ENCODE measurements around the gene SPOPL. TPM values are rescaled to one million over a fixed set of nuclear protein-coding genes. Genes with fewer than 3 reads are reported as not detected.

Gene SPOPL
- total and polyA plus RNA-seq, 10 of the 15 experiments (the other 5 are each of a cell fraction or from before 2014, with no cell fraction given) = 4.0 to 25.0 (median 11.5) TPM

- no peak for TF ChIP-seq ZSCAN29 (IDR thresholded peaks at IDR 0.05)
- TF ChIP-seq ZNF622 (IDR thresholded peaks at IDR 0.05) = no peak
- no peak for TF ChIP-seq ATF2 (IDR thresholded peaks at IDR 0.05; ENCODE audit: low read length)
- TF ChIP-seq RBBP5 (conservative IDR thresholded peaks at IDR 0.05) = no peak
- no peak for TF ChIP-seq RFX5 (IDR thresholded peaks at IDR 0.05; ENCODE audit: low read depth, low read length)
- TF ChIP-seq, protein P1, sequence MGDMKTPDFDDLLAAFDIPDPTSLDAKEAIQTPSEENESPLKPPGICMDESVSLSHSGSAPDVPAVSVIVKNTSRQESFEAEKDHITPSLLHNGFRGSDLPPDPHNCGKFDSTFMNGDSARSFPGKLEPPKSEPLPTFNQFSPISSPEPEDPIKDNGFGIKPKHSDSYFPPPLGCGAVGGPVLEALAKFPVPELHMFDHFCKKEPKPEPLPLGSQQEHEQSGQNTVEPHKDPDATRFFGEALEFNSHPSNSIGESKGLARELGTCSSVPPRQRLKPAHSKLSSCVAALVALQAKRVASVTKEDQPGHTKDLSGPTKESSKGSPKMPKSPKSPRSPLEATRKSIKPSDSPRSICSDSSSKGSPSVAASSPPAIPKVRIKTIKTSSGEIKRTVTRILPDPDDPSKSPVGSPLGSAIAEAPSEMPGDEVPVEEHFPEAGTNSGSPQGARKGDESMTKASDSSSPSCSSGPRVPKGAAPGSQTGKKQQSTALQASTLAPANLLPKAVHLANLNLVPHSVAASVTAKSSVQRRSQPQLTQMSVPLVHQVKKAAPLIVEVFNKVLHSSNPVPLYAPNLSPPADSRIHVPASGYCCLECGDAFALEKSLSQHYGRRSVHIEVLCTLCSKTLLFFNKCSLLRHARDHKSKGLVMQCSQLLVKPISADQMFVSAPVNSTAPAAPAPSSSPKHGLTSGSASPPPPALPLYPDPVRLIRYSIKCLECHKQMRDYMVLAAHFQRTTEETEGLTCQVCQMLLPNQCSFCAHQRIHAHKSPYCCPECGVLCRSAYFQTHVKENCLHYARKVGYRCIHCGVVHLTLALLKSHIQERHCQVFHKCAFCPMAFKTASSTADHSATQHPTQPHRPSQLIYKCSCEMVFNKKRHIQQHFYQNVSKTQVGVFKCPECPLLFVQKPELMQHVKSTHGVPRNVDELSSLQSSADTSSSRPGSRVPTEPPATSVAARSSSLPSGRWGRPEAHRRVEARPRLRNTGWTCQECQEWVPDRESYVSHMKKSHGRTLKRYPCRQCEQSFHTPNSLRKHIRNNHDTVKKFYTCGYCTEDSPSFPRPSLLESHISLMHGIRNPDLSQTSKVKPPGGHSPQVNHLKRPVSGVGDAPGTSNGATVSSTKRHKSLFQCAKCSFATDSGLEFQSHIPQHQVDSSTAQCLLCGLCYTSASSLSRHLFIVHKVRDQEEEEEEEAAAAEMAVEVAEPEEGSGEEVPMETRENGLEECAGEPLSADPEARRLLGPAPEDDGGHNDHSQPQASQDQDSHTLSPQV (IDR thresholded peaks at IDR 0.05) = no peak
- TF ChIP-seq, protein P2, sequence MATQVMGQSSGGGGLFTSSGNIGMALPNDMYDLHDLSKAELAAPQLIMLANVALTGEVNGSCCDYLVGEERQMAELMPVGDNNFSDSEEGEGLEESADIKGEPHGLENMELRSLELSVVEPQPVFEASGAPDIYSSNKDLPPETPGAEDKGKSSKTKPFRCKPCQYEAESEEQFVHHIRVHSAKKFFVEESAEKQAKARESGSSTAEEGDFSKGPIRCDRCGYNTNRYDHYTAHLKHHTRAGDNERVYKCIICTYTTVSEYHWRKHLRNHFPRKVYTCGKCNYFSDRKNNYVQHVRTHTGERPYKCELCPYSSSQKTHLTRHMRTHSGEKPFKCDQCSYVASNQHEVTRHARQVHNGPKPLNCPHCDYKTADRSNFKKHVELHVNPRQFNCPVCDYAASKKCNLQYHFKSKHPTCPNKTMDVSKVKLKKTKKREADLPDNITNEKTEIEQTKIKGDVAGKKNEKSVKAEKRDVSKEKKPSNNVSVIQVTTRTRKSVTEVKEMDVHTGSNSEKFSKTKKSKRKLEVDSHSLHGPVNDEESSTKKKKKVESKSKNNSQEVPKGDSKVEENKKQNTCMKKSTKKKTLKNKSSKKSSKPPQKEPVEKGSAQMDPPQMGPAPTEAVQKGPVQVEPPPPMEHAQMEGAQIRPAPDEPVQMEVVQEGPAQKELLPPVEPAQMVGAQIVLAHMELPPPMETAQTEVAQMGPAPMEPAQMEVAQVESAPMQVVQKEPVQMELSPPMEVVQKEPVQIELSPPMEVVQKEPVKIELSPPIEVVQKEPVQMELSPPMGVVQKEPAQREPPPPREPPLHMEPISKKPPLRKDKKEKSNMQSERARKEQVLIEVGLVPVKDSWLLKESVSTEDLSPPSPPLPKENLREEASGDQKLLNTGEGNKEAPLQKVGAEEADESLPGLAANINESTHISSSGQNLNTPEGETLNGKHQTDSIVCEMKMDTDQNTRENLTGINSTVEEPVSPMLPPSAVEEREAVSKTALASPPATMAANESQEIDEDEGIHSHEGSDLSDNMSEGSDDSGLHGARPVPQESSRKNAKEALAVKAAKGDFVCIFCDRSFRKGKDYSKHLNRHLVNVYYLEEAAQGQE (IDR thresholded peaks at IDR 0.05; ENCODE audit: low read depth, low read length) = no peak
- Histone ChIP-seq H3K27ac (ENCODE audit: control insufficient read depth, insufficient read depth) (no peak overlapping the region), H3K9me3 (replicated peaks; ENCODE audit: control insufficient read depth, insufficient read depth, low read length) (no peaks in the 10 kb centered on the region; the same call in 2 of the 3 replicates), H3K4me1 (ENCODE audit: control insufficient read depth, insufficient read depth, low read length) (no peaks in the 10 kb centered on the region), H3K27me3 (replicated peaks in 1 of 2; ENCODE audit: control insufficient read depth in 2 of 2, insufficient read depth in 2 of 2, low read length in 1 of 2) (no peaks in the 10 kb centered on the region), H3K79me2 (ENCODE audit: control insufficient read depth, insufficient read depth, low read length) (no peaks in the 10 kb centered on the region), H3K4me2 (ENCODE audit: control insufficient read depth, insufficient read depth) (no peak overlapping the region), H2AFZ (ENCODE audit: control insufficient read depth, low read depth, low read length) (no peak overlapping the region), H3K9ac (ENCODE audit: control insufficient read depth, insufficient read depth, low read length) (no peak overlapping the region), H4K20me1 (ENCODE audit: control insufficient read depth, insufficient read depth) (no peaks in the 10 kb centered on the region), H3K4me3 (no peak overlapping the region), H3K36me3 (ENCODE audit: control insufficient read depth in 2 of 2, insufficient read depth in 2 of 2, low read length in 1 of 2) (no peaks in the 10 kb centered on the region)
- intact Hi-C loops (cut with micrococcal nuclease; ENCODE audit: unreplicated experiment) = loop anchor here (5.0 kb wide), 1 partner anchor 302 kb away; no protein-coding TSS in a partner anchor
- CTCF ChIA-PET = interaction anchor here (1.6 kb wide), 1 partner anchor 33 kb away, joined by 3 read pairs; no protein-coding TSS in a partner anchor
- SMC1A ChIA-PET (ENCODE audit: uncharacterized antibody, unreplicated experiment) = interaction anchor here (1.7 kb wide), 1 partner anchor 8 kb away, joined by 6 read pairs; no protein-coding TSS in a partner anchor
- in situ Hi-C loops (cut with MboI) = no loop called here
- FAIRE-seq (no peak), DNase-seq (ENCODE audit: low read depth, low spot score) (no peak), ATAC-seq (no peak)
- POLR2A ChIA-PET = no interaction called here
- RAD21 ChIA-PET (ENCODE audit: unreplicated experiment) = no interaction called here
- no TSS peak for BruUV-seq (replicated peaks)
These were observed 16.6 kb upstream of the SPOPL start for GRCh38 chr2:138485019-138485418.
